Measurements from ENCODE around the gene GALNT7. TPM values are rescaled to one million over a fixed set of nuclear protein-coding genes. Genes with fewer than 3 reads are reported as not detected.

GALNT7 gene
- total and polyA plus RNA-seq, 2 donors (not counting 3 experiments of a cell fraction or from before 2014, with no cell fraction given) = 19.6 to 54.6 TPM

- Histone ChIP-seq H3K9me3 (replicated peaks; ENCODE audit: control insufficient read depth, insufficient read depth, low read length) (no peaks in the 10 kb centered on the region), H3K4me2 (ENCODE audit: insufficient read depth, low read length) (no peak overlapping the region), H4K20me1 (replicated peaks; ENCODE audit: control insufficient read depth, extremely low read depth, insufficient read depth, low read length) (no peaks in the 10 kb centered on the region), H3K36me3 (ENCODE audit: control insufficient read depth in 2 of 2, extremely low read depth in 1 of 2, insufficient read depth in 2 of 2, low read length in 2 of 2) (no peaks in the 10 kb centered on the region), H3K27me3 (ENCODE audit: control insufficient read depth in 2 of 2, insufficient read depth in 2 of 2, low read length in 2 of 2) (no peaks in the 10 kb centered on the region), H3K4me1 (ENCODE audit: control insufficient read depth, extremely low read depth, insufficient read depth, low read length) (peaks cover 8% of the 10 kb centered on the region), H3K9me1 (replicated peaks; ENCODE audit: control insufficient read depth, extremely low read depth, insufficient read depth, low read length) (no peaks in the 10 kb centered on the region), H3K9ac (replicated peaks; ENCODE audit: extremely low read depth, insufficient read depth, low read length) (no peak overlapping the region), H3K79me2 (ENCODE audit: control insufficient read depth, insufficient read depth, low read length) (no peaks in the 10 kb centered on the region), H2AFZ (ENCODE audit: low read depth, low read length) (no peak overlapping the region), H3K27ac (ENCODE audit: insufficient read depth, low read depth, low read length) (no peak overlapping the region), H3K4me3 (replicated peaks in 1 of 3; ENCODE audit: insufficient read depth in 1 of 3, low read depth in 1 of 3, low read length in 3 of 3) (no peak overlapping the region)
- BruUV-seq (replicated peaks) = no TSS peak
- TF ChIP-seq FOS (IDR thresholded peaks at IDR 0.05; ENCODE audit: borderline replicate concordance, insufficient read depth, low read length) (peak; percentile 8), MYC (IDR thresholded peaks at IDR 0.05; ENCODE audit: low read depth, low read length) (no peak), GATA2 (IDR thresholded peaks at IDR 0.05; ENCODE audit: insufficient read depth, insufficient read length, low read depth, low read length) (no peak)
- FAIRE-seq (no peak), DNase-seq (ENCODE audit: low read depth, low spot score) (no peak)
- ChIA-PET POLR2A (interaction anchor here (1.8 kb wide), 1 partner anchor 101 kb away, joined by 5 read pairs; no protein-coding TSS in a partner anchor), CTCF (interaction anchor here (0.7 to 7.5 kb wide), 24 partner anchors 11 to 999 kb away, joined by 3 to 214 read pairs (median 10); partner anchors contain the start of genes HMGB2 and SAP30)
- intact Hi-C loops (cut with micrococcal nuclease) (loop anchor here (1.0 to 2.0 kb wide), 4 partner anchors 98 to 837 kb away; no protein-coding TSS in a partner anchor), dilution Hi-C loops (cut with MboI; ENCODE audit: extremely low pct_ligation_motif_present, low sequenced_read_pairs) (no loop called here)
Observed at GRCh38 chr4:173319696-173320095, 151.1 kb downstream of the GALNT7 start.

DNA sequence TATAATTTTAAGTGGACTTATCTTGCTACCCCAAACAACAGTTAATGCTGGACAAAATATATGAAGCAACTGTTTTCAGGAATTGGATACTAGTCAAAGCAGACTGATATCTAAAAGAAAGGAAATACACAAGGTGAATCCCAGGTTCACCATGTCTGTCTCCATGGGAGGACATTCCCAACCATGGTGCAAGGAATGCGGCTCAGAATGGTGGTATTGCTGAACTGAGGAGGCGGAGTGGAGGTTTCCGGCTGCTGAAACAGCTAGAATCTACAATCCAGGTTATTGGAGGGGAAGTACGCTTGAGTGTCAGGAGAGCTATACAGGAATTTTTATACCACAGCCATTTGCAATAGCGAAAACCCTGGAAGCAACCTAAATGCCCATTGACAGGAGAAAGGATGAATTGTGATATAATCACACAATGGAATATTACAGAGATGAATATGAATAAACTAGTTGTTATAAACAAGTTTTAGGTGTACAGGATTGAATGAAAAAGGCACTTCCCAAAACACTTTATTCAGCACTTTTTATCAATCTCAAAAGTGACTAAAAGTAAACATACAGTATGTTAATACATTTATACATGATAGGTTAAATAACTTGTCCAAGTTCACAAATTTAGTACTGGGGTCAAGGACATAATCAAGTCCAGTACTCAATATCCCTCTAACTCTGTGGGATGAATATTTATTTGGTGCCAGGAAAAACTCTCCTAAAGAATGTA lies 156.6 kb downstream of the GALNT7 start:
- Histone ChIP-seq H3K36me3 (ENCODE audit: control insufficient read depth in 2 of 2, extremely low read depth in 1 of 2, insufficient read depth in 2 of 2, low read length in 2 of 2) (peaks cover under 1 to 4% of the 10 kb centered on the region in 2 experiments), H3K27me3 (ENCODE audit: control insufficient read depth in 2 of 2, insufficient read depth in 2 of 2, low read length in 2 of 2) (no peaks in the 10 kb centered on the region), H3K9me1 (replicated peaks; ENCODE audit: control insufficient read depth, extremely low read depth, insufficient read depth, low read length) (no peaks in the 10 kb centered on the region), H3K79me2 (ENCODE audit: control insufficient read depth, insufficient read depth, low read length) (peaks cover 1% of the 10 kb centered on the region), H3K27ac (ENCODE audit: insufficient read depth, low read depth, low read length) (no peak overlapping the region), H3K9me3 (replicated peaks; ENCODE audit: control insufficient read depth, insufficient read depth, low read length) (no peaks in the 10 kb centered on the region), H3K4me3 (replicated peaks in 1 of 3; ENCODE audit: insufficient read depth in 1 of 3, low read depth in 1 of 3, low read length in 3 of 3) (no peak overlapping the region), H3K4me1 (ENCODE audit: control insufficient read depth, extremely low read depth, insufficient read depth, low read length) (no peaks in the 10 kb centered on the region), H2AFZ (ENCODE audit: low read depth, low read length) (no peak overlapping the region), H4K20me1 (replicated peaks; ENCODE audit: control insufficient read depth, extremely low read depth, insufficient read depth, low read length) (no peaks in the 10 kb centered on the region), H3K4me2 (ENCODE audit: insufficient read depth, low read length) (no peak overlapping the region), H3K9ac (replicated peaks; ENCODE audit: extremely low read depth, insufficient read depth, low read length) (no peak overlapping the region)
- intact Hi-C loops (cut with micrococcal nuclease) = no loop called here
- TF ChIP-seq POLR2AphosphoS5 (IDR thresholded peaks at IDR 0.05; ENCODE audit: insufficient read depth, low read depth, low read length) = no peak
- no TSS peak for BruUV-seq (replicated peaks)
- CTCF ChIA-PET = interaction anchor here (1.3 to 7.5 kb wide), 2 partner anchors 94 to 96 kb away, joined by 4 to 214 read pairs; no protein-coding TSS in a partner anchor
- POLR2A ChIA-PET = interaction anchor here (1.3 kb wide), 1 partner anchor 9 kb away, joined by 3 read pairs; the partner anchor contains the start of gene HMGB2
- FAIRE-seq = no peak
- DNase-seq (ENCODE audit: low read depth, low spot score) = no peak
- dilution Hi-C loops (cut with MboI; ENCODE audit: extremely low pct_ligation_motif_present, low sequenced_read_pairs) = no loop called here

Data from endothelial cell of umbilical vein (primary cell).